HG02840 (cell line): ENCODE results near the gene ZNF519.

Source experiments
- ATAC-seq: cut with Tn5 transposase; IDR thresholded peaks from one replicate; pipeline ENCODE4 v1.9.1; 2021; ENCODE audit warnings: mild to moderate bottlenecking, moderate library complexity, moderate number of reproducible peaks; ENCODE audit not compliant: unreplicated experiment, low FRiP score

The ZNF519 gene

GRCh38 chr18:14100503-14101286 is 31.5 kb downstream of the ZNF519 start:
- ATAC-seq, result no peak

GRCh38 chr18:14098428-14098827 is 33.8 kb downstream of the ZNF519 start:
- ATAC-seq, result no peak

DNA sequence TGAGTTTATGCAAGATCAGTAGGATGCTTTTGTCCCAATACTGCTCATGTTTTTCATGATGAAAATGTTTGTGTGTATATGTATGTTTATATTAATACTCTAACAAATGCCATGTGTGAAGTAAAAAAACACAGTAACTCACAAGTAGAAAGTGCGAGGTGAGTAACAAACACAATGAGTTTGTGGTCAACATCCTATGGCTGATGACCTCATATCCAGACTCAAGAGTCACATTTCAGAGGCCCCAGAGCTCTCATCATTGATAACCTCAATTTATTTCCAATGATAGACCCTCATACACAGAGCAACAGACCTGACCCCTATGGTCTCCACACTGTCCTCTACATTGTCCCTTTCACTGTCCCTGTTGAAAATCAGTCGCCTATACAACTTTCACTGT is 34.5 kb downstream of the ZNF519 start:
- no peak for ATAC-seq

GRCh38 chr18:14093307-14093915 is 38.8 kb downstream of the ZNF519 start:
- ATAC-seq, result no peak

DNA sequence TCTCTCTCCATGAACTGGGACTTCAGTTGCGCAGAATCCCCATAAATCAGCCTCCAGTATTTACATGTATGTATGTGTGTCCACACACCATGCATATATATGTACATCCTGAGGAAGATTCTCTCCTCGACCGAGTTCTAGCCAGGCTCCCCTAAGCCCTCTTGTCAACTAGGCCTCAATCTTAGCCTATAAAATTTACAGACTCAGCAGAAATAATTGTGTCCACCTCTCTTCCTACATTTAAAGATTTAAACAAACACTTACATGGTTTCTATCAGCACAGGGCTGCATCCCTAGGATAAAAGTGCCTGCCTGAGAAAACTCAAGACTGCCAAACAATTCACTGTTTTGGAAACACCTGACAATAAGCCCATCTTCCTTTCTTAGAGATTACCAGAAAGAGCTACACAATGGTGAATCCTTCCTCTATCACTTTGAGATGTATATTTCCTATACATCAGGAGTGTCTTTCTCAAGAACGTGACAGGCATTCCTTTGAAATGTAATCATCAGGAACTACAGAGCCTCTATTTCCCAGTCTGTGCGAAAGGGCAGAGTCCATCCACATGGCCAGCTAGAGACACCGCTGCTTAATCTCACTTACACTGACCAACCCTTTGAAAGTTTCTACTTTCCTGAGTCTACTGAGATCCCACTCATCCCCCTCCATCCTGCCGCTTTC is 39.5 kb downstream of the ZNF519 start:
- ATAC-seq, result no peak

DNA sequence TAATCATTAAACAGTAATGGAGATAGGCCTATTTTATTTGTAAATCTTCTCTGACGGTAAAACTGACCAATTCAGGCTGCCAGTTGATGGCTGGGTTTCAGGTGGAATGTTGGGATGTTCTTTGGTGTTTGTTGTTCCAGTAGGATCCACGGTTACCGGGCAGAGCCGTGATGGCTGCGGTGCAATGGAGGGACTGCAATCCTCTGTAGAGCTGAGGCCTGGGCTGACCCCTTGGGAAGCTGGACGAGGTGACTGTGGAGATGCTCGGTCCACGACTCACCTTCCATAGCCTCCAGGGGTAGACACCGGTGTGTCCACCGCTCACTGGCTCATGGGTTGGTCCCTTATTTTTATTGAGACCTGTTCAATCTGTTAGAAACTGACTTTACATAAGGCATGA is 42.5 kb downstream of the ZNF519 start:
- ATAC-seq, result no peak

DNA sequence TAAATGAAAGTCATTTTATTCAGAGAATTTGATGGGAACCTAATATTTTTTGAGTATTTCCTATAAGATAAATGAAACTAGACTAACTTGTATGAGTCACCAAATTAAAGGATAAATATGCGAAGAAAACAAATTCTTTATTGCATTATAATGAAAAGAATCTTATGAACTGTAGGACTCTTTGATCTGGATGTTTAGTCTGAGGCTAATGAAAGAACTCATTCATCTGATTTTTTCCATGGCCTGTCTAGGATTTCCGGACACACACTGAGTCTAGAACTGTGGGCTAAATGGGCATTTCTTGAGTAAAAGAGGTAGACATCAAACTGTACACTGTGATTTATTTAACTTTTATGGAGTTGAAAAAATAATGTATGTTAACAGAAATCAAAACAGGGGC is 43.0 kb downstream of the ZNF519 start:
- ATAC-seq, result no peak

GRCh38 chr18:14086458-14087231 is 45.6 kb downstream of the ZNF519 start:
- no peak for ATAC-seq

GRCh38 chr18:14085770-14086457 is 46.3 kb downstream of the ZNF519 start:
- no peak for ATAC-seq

- no peak for ATAC-seq
Measured at GRCh38 chr18:14075196-14075595, 57.0 kb downstream of the ZNF519 start.

- no peak for ATAC-seq
Measured at GRCh38 chr18:14074187-14074586, 58.0 kb downstream of the ZNF519 start.

DNA sequence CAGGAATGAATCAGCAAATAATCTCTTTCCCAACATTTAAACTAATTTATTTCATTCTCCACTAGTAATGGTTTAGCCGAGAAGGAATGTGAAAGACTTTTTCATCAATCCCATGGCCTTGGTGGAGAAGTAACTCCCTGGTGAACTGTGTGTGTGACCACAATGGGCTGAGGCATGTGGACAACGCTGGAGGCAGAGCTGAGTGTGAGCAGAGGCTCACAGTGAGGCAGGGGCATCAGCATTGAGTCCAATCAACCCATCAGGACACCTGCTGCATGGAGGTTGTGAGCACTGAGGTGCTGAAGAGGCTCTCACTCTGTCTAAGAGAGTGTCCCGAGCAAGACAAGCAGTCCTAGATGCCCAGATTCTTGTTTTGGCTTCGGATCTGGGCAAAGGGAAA is 78.6 kb downstream of the ZNF519 start:
- no peak for ATAC-seq
